Liver (tissue), 9 donors: ENCODE data around the gene WDR3. TPM values are rescaled to one million over a fixed set of nuclear protein-coding genes. Genes with fewer than 3 reads are reported as not detected.

Source experiments
- DNase-seq: peaks from one replicate; pipeline ENCODE4 v3.0.0-alpha.2; 2017; ENCODE audit warnings: low spot score
- H3K27ac ChIP-seq, 2 donors: one replicate each; pipeline ENCODE4 v1.7.0; 2013; ENCODE audit warnings: inconsistent platforms in 2 of 2, low read length in 2 of 2, control low read depth in 1 of 2, low read depth in 1 of 2, mild to moderate bottlenecking in 1 of 2
- H3K27me3 ChIP-seq, 4 donors: one replicate each; pipeline versions ENCODE4 v1.6.1 to v1.7.0; 2013; ENCODE audit warnings: low read length in 3 of 4, inconsistent platforms in 1 of 4, mild to moderate bottlenecking in 1 of 4, moderate library complexity in 1 of 4; ENCODE audit not compliant: control insufficient read depth in 4 of 4, insufficient read depth in 4 of 4
- H3K36me3 ChIP-seq, 4 donors: one replicate each; pipeline versions ENCODE4 v1.6.1 to v1.7.0; 2013; ENCODE audit warnings: low read length in 3 of 4, mild to moderate bottlenecking in 3 of 4, low read depth in 1 of 4, moderate library complexity in 1 of 4; ENCODE audit not compliant: control insufficient read depth in 4 of 4, insufficient read depth in 3 of 4
- H3K4me1 ChIP-seq, 4 donors: one replicate each; pipeline versions ENCODE4 v1.6.1 to v1.7.0; 2013; ENCODE audit warnings: low read length in 3 of 4, mild to moderate bottlenecking in 3 of 4, moderate library complexity in 1 of 4; ENCODE audit not compliant: control insufficient read depth in 4 of 4, insufficient read depth in 4 of 4
- H3K4me3 ChIP-seq, 3 donors: one replicate each; pipeline versions ENCODE4 v1.6.1 to v1.7.0; 2013; ENCODE audit warnings: low read length in 3 of 3, control low read depth in 1 of 3, low read depth in 1 of 3, mild to moderate bottlenecking in 1 of 3
- H3K9ac ChIP-seq, 2 donors: one replicate each; pipeline ENCODE4 v1.7.0; 2013; ENCODE audit warnings: low read length in 2 of 2, mild to moderate bottlenecking in 2 of 2, moderate library complexity in 2 of 2, control low read depth in 1 of 2, low read depth in 1 of 2
- H3K9me3 ChIP-seq, 4 donors: one replicate each; pipeline versions ENCODE4 v1.6.1 to v1.7.0; 2013; ENCODE audit warnings: low read length in 3 of 4; ENCODE audit not compliant: control insufficient read depth in 4 of 4
- EGR1 ChIP-seq, 2 donors: IDR thresholded peaks; 2 replicates each; pipeline ENCODE4 v1.6.1; 2016 to 2018; ENCODE audit warnings: antibody characterized with exemption in 2 of 2, low read depth in 2 of 2
- FOXA2 ChIP-seq: IDR thresholded peaks from 2 replicates; pipeline ENCODE4 v1.6.1; 2016; ENCODE audit warnings: antibody characterized with exemption
- GABPA ChIP-seq, 2 donors: IDR thresholded peaks in 1 of 2; conservative IDR thresholded peaks in 1 of 2; 2 replicates each; pipeline ENCODE4 v1.6.1; 2016; ENCODE audit warnings: antibody characterized with exemption in 2 of 2, mild to moderate bottlenecking in 1 of 2, moderate library complexity in 1 of 2
- HNF4A ChIP-seq, 2 donors: conservative IDR thresholded peaks; 2 replicates each; pipeline ENCODE4 v1.6.1; 2016; ENCODE audit warnings: antibody characterized with exemption in 2 of 2, mild to moderate bottlenecking in 2 of 2
- JUND ChIP-seq, 2 donors: IDR thresholded peaks; 2 replicates each; pipeline ENCODE4 v1.6.1; 2016; ENCODE audit warnings: antibody characterized with exemption in 2 of 2
- NR2F2 ChIP-seq: IDR thresholded peaks from 2 replicates; pipeline ENCODE4 v1.6.1; 2016; ENCODE audit warnings: antibody characterized with exemption
- RAD21 ChIP-seq, 2 donors: IDR thresholded peaks; 2 replicates each; pipeline ENCODE4 v1.6.1; 2016; ENCODE audit warnings: antibody characterized with exemption in 2 of 2, mild to moderate bottlenecking in 2 of 2
- SP1 ChIP-seq: IDR thresholded peaks from 2 replicates; pipeline ENCODE4 v1.6.1; 2018; ENCODE audit warnings: antibody characterized with exemption, mild to moderate bottlenecking
- YY1 ChIP-seq: IDR thresholded peaks from 2 replicates; pipeline ENCODE4 v1.6.1; 2016; ENCODE audit warnings: antibody characterized with exemption, mild to moderate bottlenecking
- WGBS: extraction: QIAGEN DNeasy Blood & Tissue Kit; methylation state at CpG from one replicate; pipeline ENCODE4 v1.1.7; 2013; 5-methylcytosine and 5-hydroxymethylcytosine counted together
- polyA plus RNA-seq, 2 donors: library from polyadenylated mRNA; stranded (reverse) in 1 of 2; unstranded in 1 of 2; fragments of 200-250 nt in 1 of 2; fragments of >200 nt in 1 of 2; fragmentation: Nextera tagmentation in 1 of 2; extraction: Ambion mirVana in 1 of 2; gene quantifications; one replicate each; pipeline versions ENCODE4 v1.2.1 to v1.2.3, GENCODE V29; 2013 to 2015
- total RNA-seq, 2 donors: library from RNA; depleted of rRNA; stranded (reverse); fragments of >200 nt; gene quantifications; one replicate each; pipeline ENCODE4 v1.2.3, GENCODE V29; 2014
- TF ChIP-seq, protein P1 (sequence below): IDR thresholded peaks from 2 replicates; pipeline ENCODE4 v1.6.1; 2016; ENCODE audit warnings: antibody characterized with exemption
- TF ChIP-seq, protein P2 (sequence below): IDR thresholded peaks from 2 replicates; pipeline ENCODE4 v1.6.1; 2016; ENCODE audit warnings: antibody characterized with exemption
- TF ChIP-seq, protein P3 (sequence below): fragments of 150-350 bp; IDR thresholded peaks from 2 replicates; pipeline ENCODE4 v1.5.1; 2017; ENCODE audit warnings: improper control_type of control experiment, low read depth, low read length; ENCODE audit not compliant: missing input control
- TF ChIP-seq, protein P4 (sequence below): IDR thresholded peaks from 2 replicates; pipeline ENCODE4 v1.6.1; 2016; ENCODE audit warnings: antibody characterized with exemption, mild to moderate bottlenecking
- donor health status: healthy.
- donor health status: healthy.
- donor health status: healthy.
- donor health status: healthy.
- donor health status: healthy.

The WDR3 gene
- total and polyA plus RNA-seq, 4 donors: 4.4 to 24.5 (median 11.5) TPM

DNA sequence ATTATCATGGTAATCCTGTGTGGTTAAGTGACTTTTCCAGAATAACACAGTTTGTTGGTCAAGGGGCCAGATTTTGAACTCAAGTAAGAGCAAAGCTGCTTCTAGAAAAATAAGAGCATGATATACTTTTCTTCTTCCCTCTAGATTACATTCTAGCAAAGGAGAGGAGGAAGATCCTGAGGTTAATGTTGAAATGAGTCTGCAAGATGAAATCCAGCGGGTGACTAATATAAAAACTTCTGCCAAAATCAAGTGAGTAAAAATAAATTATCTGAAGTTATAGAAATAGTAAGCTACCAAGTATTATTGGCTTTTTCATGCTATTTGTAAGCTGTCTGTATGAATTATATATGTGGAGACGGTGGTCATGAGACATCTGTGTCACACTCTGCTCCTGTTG is 12.8 kb downstream of the WDR3 start:
- Histone ChIP-seq H3K27me3 (no peaks in the 10 kb centered on the region), H3K9me3 (no peaks in the 10 kb centered on the region), H3K27ac (no peak overlapping the region), H3K36me3 (peaks cover 21 to 91% (median 75%) of the 10 kb centered on the region in 4 donors), H3K4me1 (no peaks in the 10 kb centered on the region), H3K4me3 (no peak overlapping the region), H3K9ac (no peak overlapping the region)
- DNase-seq: no peak
- TF ChIP-seq YY1 (no peak), RAD21 (IDR thresholded peaks at IDR 0.05) (no peak), SP1 (no peak), NR2F2 (no peak), GABPA (IDR thresholded peaks at IDR 0.05 in 1 of 2, conservative IDR thresholded peaks at IDR 0.05 in 1 of 2) (no peak), JUND (IDR thresholded peaks at IDR 0.05) (no peak)
- TF ChIP-seq, protein P1, sequence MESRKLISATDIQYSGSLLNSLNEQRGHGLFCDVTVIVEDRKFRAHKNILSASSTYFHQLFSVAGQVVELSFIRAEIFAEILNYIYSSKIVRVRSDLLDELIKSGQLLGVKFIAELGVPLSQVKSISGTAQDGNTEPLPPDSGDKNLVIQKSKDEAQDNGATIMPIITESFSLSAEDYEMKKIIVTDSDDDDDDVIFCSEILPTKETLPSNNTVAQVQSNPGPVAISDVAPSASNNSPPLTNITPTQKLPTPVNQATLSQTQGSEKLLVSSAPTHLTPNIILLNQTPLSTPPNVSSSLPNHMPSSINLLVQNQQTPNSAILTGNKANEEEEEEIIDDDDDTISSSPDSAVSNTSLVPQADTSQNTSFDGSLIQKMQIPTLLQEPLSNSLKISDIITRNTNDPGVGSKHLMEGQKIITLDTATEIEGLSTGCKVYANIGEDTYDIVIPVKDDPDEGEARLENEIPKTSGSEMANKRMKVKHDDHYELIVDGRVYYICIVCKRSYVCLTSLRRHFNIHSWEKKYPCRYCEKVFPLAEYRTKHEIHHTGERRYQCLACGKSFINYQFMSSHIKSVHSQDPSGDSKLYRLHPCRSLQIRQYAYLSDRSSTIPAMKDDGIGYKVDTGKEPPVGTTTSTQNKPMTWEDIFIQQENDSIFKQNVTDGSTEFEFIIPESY: no peak
- WGBS: over 99% methylated on average over 2 of the region's 2 CpGs

DNA sequence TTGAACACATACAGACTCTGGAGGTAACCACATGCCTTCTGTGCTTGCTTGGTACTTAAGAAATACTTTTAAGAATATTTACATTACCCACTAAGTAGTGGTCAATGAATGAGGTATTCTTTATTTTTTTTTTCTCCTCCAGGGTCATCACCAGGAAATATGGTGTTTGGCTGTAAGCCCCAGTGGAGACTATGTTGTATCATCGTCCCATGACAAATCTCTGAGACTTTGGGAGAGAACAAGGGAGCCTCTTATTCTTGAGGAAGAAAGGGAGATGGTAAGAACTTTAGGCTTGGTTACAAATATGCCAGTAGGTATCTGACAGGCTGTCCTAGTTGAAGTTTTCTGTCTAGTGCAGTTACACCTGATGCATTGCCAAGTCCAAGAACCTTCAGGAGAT is 22.8 kb downstream of the WDR3 start:
- no peak for TF ChIP-seq HNF4A (conservative IDR thresholded peaks at IDR 0.05)
- TF ChIP-seq EGR1 (IDR thresholded peaks at IDR 0.05; ENCODE audit: low read depth in 2 of 2): no peak
- no peak for TF ChIP-seq SP1
- no peak for TF ChIP-seq RAD21 (IDR thresholded peaks at IDR 0.05)
- TF ChIP-seq, protein P1: no peak
- TF ChIP-seq, protein P2, sequence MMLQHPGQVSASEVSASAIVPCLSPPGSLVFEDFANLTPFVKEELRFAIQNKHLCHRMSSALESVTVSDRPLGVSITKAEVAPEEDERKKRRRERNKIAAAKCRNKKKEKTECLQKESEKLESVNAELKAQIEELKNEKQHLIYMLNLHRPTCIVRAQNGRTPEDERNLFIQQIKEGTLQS: no peak
- TF ChIP-seq FOXA2: no peak

DNA sequence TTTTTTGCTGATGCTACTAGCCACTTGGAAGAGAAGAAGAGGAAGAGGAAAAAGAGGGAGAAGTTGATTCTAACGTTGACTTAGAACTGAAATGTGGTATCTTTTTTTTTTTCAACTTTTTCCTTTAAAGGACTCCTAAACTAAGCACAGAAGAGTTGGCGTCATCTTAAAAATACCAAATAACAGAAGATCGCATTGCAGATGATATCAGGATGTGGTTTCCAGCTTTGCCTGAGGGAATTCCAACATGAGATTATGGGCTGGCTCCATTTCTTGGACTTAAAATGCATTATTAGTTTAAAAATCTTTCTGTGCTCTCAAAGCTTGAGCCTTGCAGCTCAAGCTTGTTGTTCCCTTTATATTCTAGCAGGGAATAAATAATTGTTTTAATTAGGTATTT is 29.8 kb downstream of the WDR3 start:
- TF ChIP-seq, protein P3, sequence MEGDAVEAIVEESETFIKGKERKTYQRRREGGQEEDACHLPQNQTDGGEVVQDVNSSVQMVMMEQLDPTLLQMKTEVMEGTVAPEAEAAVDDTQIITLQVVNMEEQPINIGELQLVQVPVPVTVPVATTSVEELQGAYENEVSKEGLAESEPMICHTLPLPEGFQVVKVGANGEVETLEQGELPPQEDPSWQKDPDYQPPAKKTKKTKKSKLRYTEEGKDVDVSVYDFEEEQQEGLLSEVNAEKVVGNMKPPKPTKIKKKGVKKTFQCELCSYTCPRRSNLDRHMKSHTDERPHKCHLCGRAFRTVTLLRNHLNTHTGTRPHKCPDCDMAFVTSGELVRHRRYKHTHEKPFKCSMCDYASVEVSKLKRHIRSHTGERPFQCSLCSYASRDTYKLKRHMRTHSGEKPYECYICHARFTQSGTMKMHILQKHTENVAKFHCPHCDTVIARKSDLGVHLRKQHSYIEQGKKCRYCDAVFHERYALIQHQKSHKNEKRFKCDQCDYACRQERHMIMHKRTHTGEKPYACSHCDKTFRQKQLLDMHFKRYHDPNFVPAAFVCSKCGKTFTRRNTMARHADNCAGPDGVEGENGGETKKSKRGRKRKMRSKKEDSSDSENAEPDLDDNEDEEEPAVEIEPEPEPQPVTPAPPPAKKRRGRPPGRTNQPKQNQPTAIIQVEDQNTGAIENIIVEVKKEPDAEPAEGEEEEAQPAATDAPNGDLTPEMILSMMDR: no peak
- no peak for TF ChIP-seq FOXA2
- no peak for TF ChIP-seq GABPA (IDR thresholded peaks at IDR 0.05 in 1 of 2, conservative IDR thresholded peaks at IDR 0.05 in 1 of 2)
- no peak for TF ChIP-seq JUND (IDR thresholded peaks at IDR 0.05)
- TF ChIP-seq, protein P4, sequence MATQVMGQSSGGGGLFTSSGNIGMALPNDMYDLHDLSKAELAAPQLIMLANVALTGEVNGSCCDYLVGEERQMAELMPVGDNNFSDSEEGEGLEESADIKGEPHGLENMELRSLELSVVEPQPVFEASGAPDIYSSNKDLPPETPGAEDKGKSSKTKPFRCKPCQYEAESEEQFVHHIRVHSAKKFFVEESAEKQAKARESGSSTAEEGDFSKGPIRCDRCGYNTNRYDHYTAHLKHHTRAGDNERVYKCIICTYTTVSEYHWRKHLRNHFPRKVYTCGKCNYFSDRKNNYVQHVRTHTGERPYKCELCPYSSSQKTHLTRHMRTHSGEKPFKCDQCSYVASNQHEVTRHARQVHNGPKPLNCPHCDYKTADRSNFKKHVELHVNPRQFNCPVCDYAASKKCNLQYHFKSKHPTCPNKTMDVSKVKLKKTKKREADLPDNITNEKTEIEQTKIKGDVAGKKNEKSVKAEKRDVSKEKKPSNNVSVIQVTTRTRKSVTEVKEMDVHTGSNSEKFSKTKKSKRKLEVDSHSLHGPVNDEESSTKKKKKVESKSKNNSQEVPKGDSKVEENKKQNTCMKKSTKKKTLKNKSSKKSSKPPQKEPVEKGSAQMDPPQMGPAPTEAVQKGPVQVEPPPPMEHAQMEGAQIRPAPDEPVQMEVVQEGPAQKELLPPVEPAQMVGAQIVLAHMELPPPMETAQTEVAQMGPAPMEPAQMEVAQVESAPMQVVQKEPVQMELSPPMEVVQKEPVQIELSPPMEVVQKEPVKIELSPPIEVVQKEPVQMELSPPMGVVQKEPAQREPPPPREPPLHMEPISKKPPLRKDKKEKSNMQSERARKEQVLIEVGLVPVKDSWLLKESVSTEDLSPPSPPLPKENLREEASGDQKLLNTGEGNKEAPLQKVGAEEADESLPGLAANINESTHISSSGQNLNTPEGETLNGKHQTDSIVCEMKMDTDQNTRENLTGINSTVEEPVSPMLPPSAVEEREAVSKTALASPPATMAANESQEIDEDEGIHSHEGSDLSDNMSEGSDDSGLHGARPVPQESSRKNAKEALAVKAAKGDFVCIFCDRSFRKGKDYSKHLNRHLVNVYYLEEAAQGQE: no peak
- TF ChIP-seq YY1: no peak
- H3K36me3 ChIP-seq: peaks cover 0 to 68% (median 37%) of the 10 kb centered on the region in 4 donors
- 89% methylated on average over 3 of the region's 3 CpGs for WGBS

More for the DNA sequence above, 22.8 kb downstream of the WDR3 start:
- Histone ChIP-seq H3K9me3 (no peaks in the 10 kb centered on the region), H3K9ac (no peak overlapping the region), H3K4me3 (no peak overlapping the region), H3K27me3 (no peaks in the 10 kb centered on the region), H3K4me1 (no peaks in the 10 kb centered on the region), H3K27ac (no peak overlapping the region), H3K36me3 (peaks cover 11 to 84% (median 71%) of the 10 kb centered on the region in 4 donors)
- 98% methylated on average over 1 of the region's 1 CpG for WGBS
- no peak for DNase-seq

More for the DNA sequence above, 29.8 kb downstream of the WDR3 start:
- Histone ChIP-seq H3K9me3 (no peaks in the 10 kb centered on the region), H3K27me3 (no peaks in the 10 kb centered on the region), H3K9ac (no peak overlapping the region), H3K4me1 (no peaks in the 10 kb centered on the region), H3K27ac (no peak overlapping the region), H3K4me3 (no peak overlapping the region)
- no peak for DNase-seq
